D721Med (cell line): ENCODE measurements around the gene GLUL.

Experiments used
- DNase-seq: peaks from one replicate; pipeline ENCODE4 v3.0.0; 2011; ENCODE audit warnings: low spot score; ENCODE audit not compliant: insufficient read length
- FAIRE-seq: peaks from 2 replicates; lab custom pipeline; 2011; peaks lifted over from hg19 to GRCh38; lab: Jason Lieb, UNC
- CTCF ChIP-seq: IDR thresholded peaks from 2 replicates; pipeline ENCODE4 v1.5.1; 2012; ENCODE audit warnings: mild to moderate bottlenecking, control low read depth; ENCODE audit not compliant: insufficient read depth; ENCODE audit errors: missing control alignments

Gene GLUL

GRCh38 chr1:182368358-182368757 lies 23.2 kb downstream of the GLUL start:
- no peak for FAIRE-seq
- TF ChIP-seq CTCF: no peak
- DNase-seq: no peak

DNA sequence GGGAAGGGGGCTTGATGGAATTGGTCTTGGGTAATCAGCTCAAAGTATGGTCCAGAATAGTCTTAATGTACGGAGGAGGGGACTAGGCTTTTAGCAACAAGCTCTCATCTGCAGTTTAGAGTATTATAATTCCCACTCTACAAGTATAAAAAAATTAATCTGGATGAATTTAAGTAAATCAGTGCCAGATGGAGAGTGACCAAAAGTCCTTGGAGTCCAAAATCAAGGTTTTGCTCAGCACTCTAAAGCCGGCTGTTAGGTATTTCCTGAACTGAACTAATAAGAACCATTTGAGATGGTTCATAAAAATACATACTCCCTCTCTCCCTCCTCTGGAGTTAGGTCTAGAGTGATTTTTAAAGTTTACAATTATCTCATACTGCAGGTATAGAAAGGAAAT lies 23.7 kb downstream of the GLUL start:
- DNase-seq (no peak), FAIRE-seq (no peak)
- TF ChIP-seq CTCF: no peak

GRCh38 chr1:182366596-182366995 lies 25.0 kb downstream of the GLUL start:
- no peak for TF ChIP-seq CTCF
- DNase-seq: no peak
- FAIRE-seq: no peak

GRCh38 chr1:182359645-182360044 lies 31.9 kb downstream of the GLUL start:
- TF ChIP-seq CTCF: no peak
- no peak for FAIRE-seq
- no peak for DNase-seq

DNA sequence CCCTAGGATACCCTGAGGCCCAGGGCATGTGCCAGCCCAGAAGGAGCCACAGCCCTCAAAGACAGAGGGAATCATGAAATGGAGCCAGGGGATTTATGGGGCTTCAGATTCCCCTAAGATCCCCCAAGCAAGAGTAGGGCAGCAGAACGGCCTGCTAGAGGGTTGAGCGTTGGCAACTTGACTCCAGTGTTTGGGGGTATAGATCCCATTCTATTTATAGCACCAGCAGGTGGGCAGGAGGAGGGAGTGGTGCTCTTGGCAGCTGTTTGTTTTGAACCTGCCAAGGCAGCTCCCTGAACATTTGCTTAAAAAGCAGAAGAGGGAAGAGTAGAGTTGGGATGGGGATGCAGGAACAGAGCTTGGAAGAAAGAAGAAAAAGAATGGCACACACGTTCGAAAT lies 33.7 kb downstream of the GLUL start:
- TF ChIP-seq CTCF: no peak
- DNase-seq: no peak
- no peak for FAIRE-seq

GRCh38 chr1:182357171-182357570 lies 34.4 kb downstream of the GLUL start:
- no peak for DNase-seq

DNA sequence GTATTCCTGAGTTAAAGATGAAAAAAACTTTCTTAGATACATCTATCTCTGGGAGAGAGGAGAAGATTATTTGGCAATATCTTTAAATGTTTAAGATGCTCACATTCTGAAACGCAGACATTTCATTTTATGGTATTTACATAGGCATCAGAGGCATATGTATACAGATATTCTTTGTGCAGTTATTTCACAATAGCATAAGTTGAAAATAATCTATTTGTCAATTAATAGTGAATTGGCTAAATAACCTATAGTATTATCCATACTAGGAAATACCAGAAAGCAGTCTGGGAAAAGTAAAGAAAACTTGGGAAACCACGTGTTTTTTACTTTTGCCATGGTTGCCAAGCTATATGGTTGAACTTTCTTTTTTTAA lies 35.9 kb downstream of the GLUL start:
- no peak for TF ChIP-seq CTCF
- FAIRE-seq (no peak), DNase-seq (no peak)

More at GRCh38 chr1:182357171-182357570, 34.4 kb downstream of the GLUL start:
- FAIRE-seq: no peak
- no peak for TF ChIP-seq CTCF
